ENCODE data around the gene USP2.

The USP2 gene, protein sequence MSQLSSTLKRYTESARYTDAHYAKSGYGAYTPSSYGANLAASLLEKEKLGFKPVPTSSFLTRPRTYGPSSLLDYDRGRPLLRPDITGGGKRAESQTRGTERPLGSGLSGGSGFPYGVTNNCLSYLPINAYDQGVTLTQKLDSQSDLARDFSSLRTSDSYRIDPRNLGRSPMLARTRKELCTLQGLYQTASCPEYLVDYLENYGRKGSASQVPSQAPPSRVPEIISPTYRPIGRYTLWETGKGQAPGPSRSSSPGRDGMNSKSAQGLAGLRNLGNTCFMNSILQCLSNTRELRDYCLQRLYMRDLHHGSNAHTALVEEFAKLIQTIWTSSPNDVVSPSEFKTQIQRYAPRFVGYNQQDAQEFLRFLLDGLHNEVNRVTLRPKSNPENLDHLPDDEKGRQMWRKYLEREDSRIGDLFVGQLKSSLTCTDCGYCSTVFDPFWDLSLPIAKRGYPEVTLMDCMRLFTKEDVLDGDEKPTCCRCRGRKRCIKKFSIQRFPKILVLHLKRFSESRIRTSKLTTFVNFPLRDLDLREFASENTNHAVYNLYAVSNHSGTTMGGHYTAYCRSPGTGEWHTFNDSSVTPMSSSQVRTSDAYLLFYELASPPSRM

GRCh38 chr11:119381181-119381988 lies at the start of gene USP2:
USP2 (minus strand) TSS chr11:119381690; CDS start chr11:119373480, 8,210 bp downstream.
- no peaks in the 10 kb centered on the region for H3K9me3 ChIP-seq (ENCODE audit: low read depth, low read length)
- peak within 1 kb of the TSS; percentile 84 for H3K9ac ChIP-seq (ENCODE audit: insufficient read length)
- H3K36me3 ChIP-seq (ENCODE audit: insufficient read depth, low read length) = no peaks in the 10 kb centered on the region
- peak; percentile 19; the same call in 1 of the 2 replicates for TF ChIP-seq POLR2AphosphoS5 (IDR thresholded peaks at IDR 0.05; ENCODE audit: borderline replicate concordance, low read depth, low read length)
- TF ChIP-seq EZH2 (IDR thresholded peaks at IDR 0.05) = no peak
- peak; percentile 65 for TF ChIP-seq FOXP2 (optimal IDR thresholded peaks at IDR 0.05; ENCODE audit: control extremely low read depth, extremely low read length, insufficient read depth)
- no peak within 1 kb of the TSS for H3K27ac ChIP-seq
- peak within 1 kb of the TSS; percentile 98 for H3K4me3 ChIP-seq
- peak; percentile 72 for DNase-seq (ENCODE audit: low read depth, low spot score)

DNA sequence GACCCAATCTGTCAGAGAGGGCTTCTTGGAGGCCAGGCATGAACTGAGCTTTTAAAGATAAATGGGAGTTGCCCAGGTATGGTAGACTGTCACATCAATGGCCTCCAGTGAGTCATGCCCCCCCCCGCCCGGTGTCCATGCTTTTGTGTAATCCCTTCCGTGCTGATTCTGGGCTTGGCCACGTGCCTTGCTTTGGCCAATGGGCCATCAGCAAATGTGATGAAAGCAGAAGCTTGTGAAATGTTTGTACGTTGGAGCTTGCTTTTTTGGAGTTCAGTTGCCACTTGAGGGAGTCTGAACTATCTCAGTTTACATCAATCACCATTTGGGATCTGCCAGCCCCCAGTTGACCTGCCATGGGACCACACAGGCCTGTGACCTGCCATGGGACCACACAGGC lies 45.8 kb upstream of the USP2 start:
- H3K9ac ChIP-seq (ENCODE audit: insufficient read length) = no peak overlapping the region
- H3K9me3 ChIP-seq (ENCODE audit: low read depth, low read length) = no peaks in the 10 kb centered on the region
- H3K4me3 ChIP-seq = no peak overlapping the region
- H3K27ac ChIP-seq = no peak overlapping the region
- no peaks in the 10 kb centered on the region for H3K36me3 ChIP-seq (ENCODE audit: insufficient read depth, low read length)
- no peak for DNase-seq (ENCODE audit: low read depth, low spot score)
- no peak for TF ChIP-seq EZH2 (IDR thresholded peaks at IDR 0.05)
- TF ChIP-seq POLR2AphosphoS5 (IDR thresholded peaks at IDR 0.05; ENCODE audit: borderline replicate concordance, low read depth, low read length) = no peak
- no peak for TF ChIP-seq FOXP2 (optimal IDR thresholded peaks at IDR 0.05; ENCODE audit: control extremely low read depth, extremely low read length, insufficient read depth)

GRCh38 chr11:119426142-119426541 lies 44.7 kb upstream of the USP2 start:
- no peak overlapping the region for H3K4me3 ChIP-seq
- H3K9me3 ChIP-seq (ENCODE audit: low read depth, low read length) = no peaks in the 10 kb centered on the region
- no peak for TF ChIP-seq EZH2 (IDR thresholded peaks at IDR 0.05)
- TF ChIP-seq POLR2AphosphoS5 (IDR thresholded peaks at IDR 0.05; ENCODE audit: borderline replicate concordance, low read depth, low read length) = no peak
- TF ChIP-seq FOXP2 (optimal IDR thresholded peaks at IDR 0.05; ENCODE audit: control extremely low read depth, extremely low read length, insufficient read depth) = no peak
- H3K36me3 ChIP-seq (ENCODE audit: insufficient read depth, low read length) = no peaks in the 10 kb centered on the region
- DNase-seq (ENCODE audit: low read depth, low spot score) = no peak
- H3K9ac ChIP-seq (ENCODE audit: insufficient read length) = no peak overlapping the region
- H3K27ac ChIP-seq = no peak overlapping the region

DNA sequence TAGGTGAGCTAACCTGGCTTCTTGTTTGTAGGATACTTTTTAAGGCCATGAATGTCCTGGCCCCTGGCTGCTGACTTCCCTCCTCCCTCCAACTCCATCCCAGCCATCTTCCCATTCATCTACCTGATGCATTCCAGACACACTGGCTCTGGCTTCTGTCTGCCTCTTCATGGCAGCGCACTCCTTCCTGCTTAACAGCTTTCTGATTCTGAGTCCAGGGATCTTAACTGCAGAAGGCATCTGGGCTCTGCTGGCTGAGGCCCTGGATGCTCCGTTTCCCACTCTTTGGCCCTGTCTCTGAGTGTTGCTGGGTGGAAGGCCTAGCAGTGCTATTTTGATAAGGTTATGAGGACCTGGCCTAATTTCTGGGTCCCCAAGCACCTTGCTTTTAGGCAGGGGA lies 43.3 kb upstream of the USP2 start:
- no peak overlapping the region for H3K4me3 ChIP-seq
- no peak overlapping the region for H3K27ac ChIP-seq
- H3K9ac ChIP-seq (ENCODE audit: insufficient read length) = no peak overlapping the region
- H3K36me3 ChIP-seq (ENCODE audit: insufficient read depth, low read length) = peaks cover 11% of the 10 kb centered on the region
- no peaks in the 10 kb centered on the region for H3K9me3 ChIP-seq (ENCODE audit: low read depth, low read length)
- DNase-seq (ENCODE audit: low read depth, low spot score) = no peak
- TF ChIP-seq POLR2AphosphoS5 (IDR thresholded peaks at IDR 0.05; ENCODE audit: borderline replicate concordance, low read depth, low read length) (no peak), EZH2 (IDR thresholded peaks at IDR 0.05) (no peak), FOXP2 (optimal IDR thresholded peaks at IDR 0.05; ENCODE audit: control extremely low read depth, extremely low read length, insufficient read depth) (no peak)

- H3K9me3 ChIP-seq (ENCODE audit: low read depth, low read length) = no peaks in the 10 kb centered on the region
- no peak overlapping the region for H3K9ac ChIP-seq (ENCODE audit: insufficient read length)
- H3K36me3 ChIP-seq (ENCODE audit: insufficient read depth, low read length) = peaks cover 15% of the 10 kb centered on the region
- DNase-seq (ENCODE audit: low read depth, low spot score) = no peak
- no peak overlapping the region for H3K27ac ChIP-seq
- no peak overlapping the region for H3K4me3 ChIP-seq
- TF ChIP-seq POLR2AphosphoS5 (IDR thresholded peaks at IDR 0.05; ENCODE audit: borderline replicate concordance, low read depth, low read length) = no peak
- TF ChIP-seq FOXP2 (optimal IDR thresholded peaks at IDR 0.05; ENCODE audit: control extremely low read depth, extremely low read length, insufficient read depth) = no peak
- TF ChIP-seq EZH2 (IDR thresholded peaks at IDR 0.05) = no peak
Observed at GRCh38 chr11:119424276-119424675, 42.8 kb upstream of the USP2 start.

DNA sequence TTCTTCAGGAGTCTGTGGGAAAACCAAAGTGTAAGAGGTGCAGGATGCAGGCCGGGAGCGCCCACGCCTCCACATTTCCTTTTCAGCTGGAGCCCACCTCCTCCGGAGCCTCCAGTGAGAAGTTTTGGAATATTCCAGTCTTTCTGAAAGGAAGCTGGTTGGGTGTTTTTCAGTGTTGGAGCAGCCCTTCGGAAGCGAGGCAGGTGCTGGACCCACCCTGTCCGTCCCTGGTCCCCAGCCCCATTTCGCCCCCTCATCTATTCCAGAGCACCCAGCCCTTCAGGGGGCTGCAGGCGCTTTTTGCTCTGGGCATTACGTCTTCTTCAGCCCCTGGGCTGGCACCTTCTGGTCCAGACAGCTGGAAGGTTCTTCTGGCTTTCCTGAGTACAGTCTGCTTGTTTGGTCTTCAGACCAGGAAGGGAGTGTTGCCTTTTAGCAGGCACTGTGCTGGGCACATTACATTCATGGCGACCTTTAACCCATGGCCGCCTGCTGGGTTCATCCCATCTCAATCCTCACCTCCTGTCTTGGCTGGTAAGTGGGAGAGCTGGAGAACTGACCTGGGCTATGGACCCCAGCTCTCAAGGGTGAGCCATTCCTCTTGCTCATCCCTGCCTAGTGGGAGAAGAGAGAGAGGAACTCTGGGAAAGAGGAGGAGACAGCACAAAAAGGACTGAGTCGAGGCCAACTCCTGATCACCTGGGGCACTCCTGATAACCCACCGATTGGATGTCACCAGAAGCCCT lies 42.2 kb upstream of the USP2 start:
- Histone ChIP-seq H3K9ac (ENCODE audit: insufficient read length) (peak overlapping the region; percentile 67), H3K36me3 (ENCODE audit: insufficient read depth, low read length) (peaks cover 19% of the 10 kb centered on the region), H3K4me3 (peak overlapping the region; percentile 97), H3K9me3 (ENCODE audit: low read depth, low read length) (no peaks in the 10 kb centered on the region), H3K27ac (no peak overlapping the region)
- no peak for DNase-seq (ENCODE audit: low read depth, low spot score)
- TF ChIP-seq EZH2 (IDR thresholded peaks at IDR 0.05) (no peak), FOXP2 (optimal IDR thresholded peaks at IDR 0.05; ENCODE audit: control extremely low read depth, extremely low read length, insufficient read depth) (no peak), POLR2AphosphoS5 (IDR thresholded peaks at IDR 0.05; ENCODE audit: borderline replicate concordance, low read depth, low read length) (no peak)

DNA sequence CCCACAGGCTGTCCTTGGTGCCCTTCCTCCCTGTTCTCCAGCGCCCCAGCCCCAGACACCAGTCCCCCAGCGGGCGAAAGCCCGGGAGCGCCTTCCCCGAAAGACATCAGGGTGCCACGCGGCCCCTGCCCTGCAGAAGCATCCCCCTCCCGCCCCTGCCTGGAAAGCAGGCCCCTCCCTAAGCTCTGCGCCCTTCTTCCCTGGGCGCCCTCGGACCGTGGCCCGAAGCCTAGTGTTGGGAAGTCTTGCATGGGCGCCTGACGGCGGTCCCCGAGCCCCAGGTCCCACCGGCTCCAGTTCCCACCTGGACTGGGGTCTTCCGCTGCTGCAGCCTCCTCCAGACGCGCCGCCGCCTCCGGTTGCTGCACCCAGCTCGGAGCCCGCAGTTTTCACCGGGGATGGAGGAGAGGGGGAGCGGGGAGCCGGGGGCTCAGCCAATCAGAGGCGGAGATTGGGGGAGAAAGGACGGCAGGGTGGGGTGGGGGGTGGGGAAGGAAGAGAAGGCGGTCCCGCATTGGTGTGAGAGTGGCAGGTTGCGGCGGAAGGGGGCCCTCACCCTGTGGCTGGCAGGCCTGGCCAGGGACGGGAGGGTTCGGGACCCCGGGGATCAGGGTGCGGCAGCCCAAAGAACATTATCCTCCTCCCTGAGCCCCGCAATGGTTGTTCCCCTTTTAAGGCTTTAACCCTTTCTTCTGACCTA lies 41.5 kb upstream of the USP2 start, which contains the start of gene THY1:
Gene THY1 (minus strand): TSS at position 364 of the 700 bp plus-strand sequence. CDS start 2,267 bp downstream, outside the sequence.
- DNase-seq (ENCODE audit: low read depth, low spot score) = no peak
- H3K36me3 ChIP-seq (ENCODE audit: insufficient read depth, low read length) = peaks cover 19% of the 10 kb centered on the region
- H3K27ac ChIP-seq = no peak within 1 kb of the TSS
- H3K9me3 ChIP-seq (ENCODE audit: low read depth, low read length) = no peaks in the 10 kb centered on the region
- TF ChIP-seq FOXP2 (optimal IDR thresholded peaks at IDR 0.05; ENCODE audit: control extremely low read depth, extremely low read length, insufficient read depth) (no peak), POLR2AphosphoS5 (IDR thresholded peaks at IDR 0.05; ENCODE audit: borderline replicate concordance, low read depth, low read length) (peak; percentile 76; the same call in 1 of the 2 replicates)
- H3K9ac ChIP-seq (ENCODE audit: insufficient read length) = peak within 1 kb of the TSS; percentile 67
- H3K4me3 ChIP-seq = peak within 1 kb of the TSS; percentile 97

All from SK-N-MC (cell line).